SU-DHL-6 (cell line): ENCODE measurements around the gene FAM81A.

Experiments used
- EZH2phosphoT487 ChIP-seq: fragments of 200-600 bp; sonication (generic), shearing (Covaris generic); conservative IDR thresholded peaks from 2 replicates; pipeline ENCODE4 v1.6.1; 2018; ENCODE audit warnings: mild to moderate bottlenecking, antibody characterized with exemption, low read length, moderate library complexity, mixed read lengths
- TF ChIP-seq, protein P1 (sequence below): fragments of 200-600 bp; sonication (generic); IDR thresholded peaks from one replicate; pipeline ENCODE4 v1.5.1; 2017; ENCODE audit warnings: antibody characterized with exemption, mild to moderate bottlenecking, low read length, moderate library complexity; ENCODE audit not compliant: insufficient read depth, poor library complexity, severe bottlenecking

DNA sequence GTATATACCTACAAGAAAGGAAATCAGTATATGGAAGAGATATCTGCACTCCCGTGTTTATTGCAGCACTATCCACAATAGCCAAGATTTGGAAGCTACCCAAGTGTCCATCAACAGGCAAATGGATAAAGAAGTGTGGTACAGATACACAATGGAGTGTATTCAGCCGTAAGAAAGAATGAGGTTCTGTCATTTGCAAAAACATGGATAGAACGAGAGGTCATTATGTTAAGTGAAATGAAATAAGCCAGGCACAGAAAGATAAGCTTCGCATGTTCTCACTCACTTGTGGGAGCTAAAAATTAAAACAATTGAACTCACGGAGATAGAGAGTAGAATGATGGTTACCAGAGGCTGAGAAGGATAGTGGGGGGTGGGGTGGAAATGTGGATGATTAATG lies 53.1 kb downstream of the FAM81A start:
- TF ChIP-seq, protein P1, sequence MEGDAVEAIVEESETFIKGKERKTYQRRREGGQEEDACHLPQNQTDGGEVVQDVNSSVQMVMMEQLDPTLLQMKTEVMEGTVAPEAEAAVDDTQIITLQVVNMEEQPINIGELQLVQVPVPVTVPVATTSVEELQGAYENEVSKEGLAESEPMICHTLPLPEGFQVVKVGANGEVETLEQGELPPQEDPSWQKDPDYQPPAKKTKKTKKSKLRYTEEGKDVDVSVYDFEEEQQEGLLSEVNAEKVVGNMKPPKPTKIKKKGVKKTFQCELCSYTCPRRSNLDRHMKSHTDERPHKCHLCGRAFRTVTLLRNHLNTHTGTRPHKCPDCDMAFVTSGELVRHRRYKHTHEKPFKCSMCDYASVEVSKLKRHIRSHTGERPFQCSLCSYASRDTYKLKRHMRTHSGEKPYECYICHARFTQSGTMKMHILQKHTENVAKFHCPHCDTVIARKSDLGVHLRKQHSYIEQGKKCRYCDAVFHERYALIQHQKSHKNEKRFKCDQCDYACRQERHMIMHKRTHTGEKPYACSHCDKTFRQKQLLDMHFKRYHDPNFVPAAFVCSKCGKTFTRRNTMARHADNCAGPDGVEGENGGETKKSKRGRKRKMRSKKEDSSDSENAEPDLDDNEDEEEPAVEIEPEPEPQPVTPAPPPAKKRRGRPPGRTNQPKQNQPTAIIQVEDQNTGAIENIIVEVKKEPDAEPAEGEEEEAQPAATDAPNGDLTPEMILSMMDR: no peak
- no peak for TF ChIP-seq EZH2phosphoT487
